ENCODE measurements around the gene TALDO1. TPM values are rescaled to one million over a fixed set of nuclear protein-coding genes. Genes with fewer than 3 reads are reported as not detected.

TALDO1 gene
- total and polyA plus RNA-seq, 2 of the 8 experiments (the other 6 are each of a cell fraction or from before 2014, with no cell fraction given) = 265 to 308 TPM

- H2BK5ac ChIP-seq (ENCODE audit: low read depth, low read length) = no peak overlapping the region
- H3K14ac ChIP-seq (ENCODE audit: insufficient read length) = no peak overlapping the region
- H3K18ac ChIP-seq (ENCODE audit: extremely low read depth, low read length) = peak overlapping the region; percentile 83
- no peaks in the 10 kb centered on the region for H3K79me2 ChIP-seq (ENCODE audit: control insufficient read depth in 1 of 2, insufficient read depth in 2 of 2, low read length in 2 of 2)
- no peak overlapping the region for H3K23ac ChIP-seq (ENCODE audit: insufficient read length)
- H3K27me3 ChIP-seq (replicated peaks in 1 of 4; ENCODE audit: control insufficient read depth in 3 of 4, extremely low read depth in 1 of 4, insufficient read depth in 3 of 4, low read length in 3 of 4) = peaks cover 0 to 2% (median 0%) of the 10 kb centered on the region in 4 experiments; a peak in 1 of 7 replicates
- no peak overlapping the region for H2BK15ac ChIP-seq (ENCODE audit: low read length)
- peak overlapping the region; percentile 82; the same call in 1 of the 2 replicates for H2AK5ac ChIP-seq (ENCODE audit: low read depth, low read length)
- no peaks in the 10 kb centered on the region for H4K20me1 ChIP-seq (replicated peaks in 1 of 2; ENCODE audit: control insufficient read depth in 1 of 2, insufficient read depth in 2 of 2, low read length in 2 of 2)
- H3K36me3 ChIP-seq (ENCODE audit: control insufficient read depth in 2 of 4, insufficient read depth in 4 of 4, low read length in 3 of 4) = no peaks in the 10 kb centered on the region
- no peak overlapping the region for H2AFZ ChIP-seq (ENCODE audit: low read length)
- peak overlapping the region; percentile 90 for H4K8ac ChIP-seq (ENCODE audit: extremely low read depth, insufficient read depth, low read length)
- H3K4ac ChIP-seq (replicated peaks; ENCODE audit: insufficient read length, low read depth, low read length) = peak overlapping the region; percentile 69
- FAIRE-seq (no peak), DNase-seq (ENCODE audit: low read depth in 1 of 2, low spot score in 2 of 2) (peak in 1 of 2 experiments; percentile 74)
- no peaks in the 10 kb centered on the region for H3K79me1 ChIP-seq (ENCODE audit: low read depth, low read length)
- H3K4me1 ChIP-seq (replicated peaks in 1 of 4; ENCODE audit: control insufficient read depth in 3 of 4, insufficient read depth in 4 of 4, low read length in 3 of 4) = peaks cover 0 to 19% (median 12%) of the 10 kb centered on the region in 4 experiments; a peak in 5 of 7 replicates
- H3K23me2 ChIP-seq (ENCODE audit: low read depth, low read length) = peaks cover 7% of the 10 kb centered on the region; the same call in 1 of the 2 replicates
- peak overlapping the region in 2 of 4 experiments; percentile 45 to 63; a peak in 2 of 7 replicates for H3K9ac ChIP-seq (replicated peaks in 1 of 4; ENCODE audit: extremely low read depth in 1 of 4, low read depth in 3 of 4, low read length in 3 of 4)
- H2BK12ac ChIP-seq (ENCODE audit: low read depth, low read length) = no peak overlapping the region
- peak overlapping the region; percentile 84 to 94 for H3K4me2 ChIP-seq (ENCODE audit: insufficient read depth in 1 of 2, low read depth in 2 of 2, low read length in 2 of 2)
- H3K27ac ChIP-seq (ENCODE audit: low read depth, low read length) = no peak overlapping the region
- H4K91ac ChIP-seq (replicated peaks; ENCODE audit: insufficient read length, low read length) = peak overlapping the region; percentile 7
- H2BK120ac ChIP-seq (replicated peaks; ENCODE audit: low read depth, low read length) = no peak overlapping the region
- H3K4me3 ChIP-seq (ENCODE audit: extremely low read depth in 1 of 4, insufficient read depth in 2 of 4, low read depth in 3 of 4, low read length in 4 of 4) = peak overlapping the region; percentile 35 to 64 (median 44)
- CTCF ChIA-PET (ENCODE audit: partially characterized antibody) = interaction anchor here (0.8 to 15.4 kb wide), 31 partner anchors 11 to 169 kb away, joined by 3 to 395 read pairs (median 4); partner anchors contain the start of genes DEAF1, EPS8L2, IRF7 and TALDO1
- no peaks in the 10 kb centered on the region for H3K9me3 ChIP-seq (ENCODE audit: insufficient read depth in 2 of 2, low read depth in 1 of 2, low read length in 1 of 2)
- no peak overlapping the region for H3K56ac ChIP-seq (replicated peaks; ENCODE audit: insufficient read length, low read depth, low read length)
- H2BK20ac ChIP-seq (ENCODE audit: low read length) = no peak overlapping the region
- H4K5ac ChIP-seq (ENCODE audit: insufficient read length, low read depth, low read length) = peak overlapping the region; percentile 35
- POLR2A ChIA-PET (ENCODE audit: partially characterized antibody) = interaction anchor here (0.7 to 13.2 kb wide), 21 partner anchors 10 to 142 kb away, joined by 3 to 216 read pairs (median 6); partner anchors contain the start of genes DEAF1, DRD4, EPS8L2 and PNPLA2
- 15% methylated on average over 24 of the region's 61 CpGs; no CpG with 5 or more reads in 1 of the 2 experiments for WGBS, 2 experiments (ENCODE audit: extremely low coverage in 1 of 2, insufficient coverage in 1 of 2, insufficient read length in 1 of 2, insufficient replicate concordance in 2 of 2, low coverage in 1 of 2, low lambda C conversion rate in 2 of 2, missing lambda C conversion rate in 1 of 2)
- no peak for TF ChIP-seq EGR1 (IDR thresholded peaks at IDR 0.05; ENCODE audit: borderline replicate concordance, low read depth, low read length)
- no peak for TF ChIP-seq ATF2 (IDR thresholded peaks at IDR 0.05; ENCODE audit: low read length)
- TF ChIP-seq CHD2 (IDR thresholded peaks at IDR 0.05; ENCODE audit: low read length) = no peak
- 0 out of 2 replicates have a peak, but pooled peaks have one; percentile 14 for TF ChIP-seq RBBP5 (IDR thresholded peaks at IDR 0.05; ENCODE audit: borderline replicate concordance, low read depth, low read length)
- no peak for TF ChIP-seq CHD1 (IDR thresholded peaks at IDR 0.05; ENCODE audit: low read depth, low read length)
- TF ChIP-seq ZNF274 (IDR thresholded peaks at IDR 0.05; ENCODE audit: borderline replicate concordance, extremely low read depth, low read length) = no peak
- TF ChIP-seq TEAD4 (IDR thresholded peaks at IDR 0.05; ENCODE audit: low read depth, low read length) = no peak
- peak; percentile 24; the same call in 1 of the 2 replicates for TF ChIP-seq SP4 (IDR thresholded peaks at IDR 0.05; ENCODE audit: low read length)
- TF ChIP-seq CBX8 (IDR thresholded peaks at IDR 0.05; ENCODE audit: borderline replicate concordance, low read depth, low read length) = no peak
Measured at GRCh38 chr11:726278-727220, 20.7 kb upstream of the TALDO1 start.

All from H1 (cell line).